ENCODE measurements around the gene ZNF804B.

Gene ZNF804B

DNA sequence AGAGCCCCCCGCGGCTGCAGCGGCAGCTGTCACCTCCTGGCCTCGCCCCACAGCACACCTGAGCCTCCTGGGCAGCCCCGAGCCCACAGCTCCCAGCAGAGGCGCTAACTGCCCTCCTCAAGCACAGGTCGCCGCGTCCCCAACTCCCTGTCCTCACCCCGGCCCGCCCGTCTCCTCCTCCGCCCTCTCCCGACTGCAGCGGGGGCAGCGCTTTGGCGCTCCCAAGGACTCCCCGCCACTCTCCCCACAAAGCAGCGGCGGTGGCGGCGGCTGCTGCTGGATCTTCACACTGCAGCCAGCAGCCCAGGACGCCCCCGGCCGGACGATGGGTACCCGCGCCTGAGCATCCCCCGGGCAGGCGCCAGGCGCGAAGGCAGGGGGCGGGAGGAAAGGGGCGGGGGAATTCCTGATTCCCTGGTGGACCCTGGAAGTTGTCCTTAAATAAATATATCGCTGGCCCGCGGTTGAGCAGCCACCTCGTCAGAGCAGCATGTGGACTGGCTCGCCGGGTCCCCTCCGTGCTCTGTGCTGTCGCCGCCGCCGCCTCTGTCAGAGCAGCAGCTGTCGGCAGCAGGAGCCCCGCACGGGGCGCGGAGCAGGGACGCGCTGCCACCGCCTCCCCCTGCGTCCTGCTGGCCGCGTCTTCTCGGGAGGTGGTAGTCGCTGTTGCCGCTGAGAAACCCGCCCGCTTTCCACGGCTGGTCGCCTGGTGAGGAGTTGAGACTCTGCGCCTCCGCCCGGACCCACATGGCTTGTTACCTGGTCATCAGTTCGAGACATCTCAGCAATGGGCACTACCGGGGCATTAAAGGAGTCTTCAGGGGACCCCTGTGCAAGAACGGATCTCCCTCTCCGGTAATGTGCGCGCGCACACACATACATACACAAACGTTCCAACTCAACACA, at the start of gene ZNF804B:
ZNF804B (plus strand) TSS at position 471 of the 906 bp plus-strand sequence; CDS start at position 748, 277 bp downstream.
- DNase-seq (ENCODE audit: low spot score) = peak; percentile 75

DNA sequence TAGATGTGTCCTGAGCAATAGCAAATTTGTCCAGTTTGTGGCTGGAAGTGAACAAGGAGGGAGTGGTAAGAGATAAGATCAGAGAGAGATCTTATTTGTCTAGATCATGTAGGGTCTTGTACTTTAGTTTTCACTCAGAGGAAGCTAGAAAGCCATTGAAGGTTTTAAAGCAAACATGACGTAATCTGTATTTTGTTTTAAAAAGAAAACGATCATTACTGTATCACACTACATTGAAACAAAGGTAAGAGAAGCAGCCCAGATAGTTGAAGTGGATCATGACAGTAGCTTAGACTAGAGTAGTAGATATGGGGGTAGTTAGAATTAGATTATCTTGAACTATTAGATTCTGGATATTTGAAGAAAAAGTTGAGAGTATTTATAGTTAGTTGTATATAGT, 23.6 kb upstream of the ZNF804B start:
- DNase-seq (ENCODE audit: low spot score) = no peak

GRCh38 chr7:88737632-88738031, 21.9 kb upstream of the ZNF804B start:
- no peak for DNase-seq (ENCODE audit: low spot score)

DNA sequence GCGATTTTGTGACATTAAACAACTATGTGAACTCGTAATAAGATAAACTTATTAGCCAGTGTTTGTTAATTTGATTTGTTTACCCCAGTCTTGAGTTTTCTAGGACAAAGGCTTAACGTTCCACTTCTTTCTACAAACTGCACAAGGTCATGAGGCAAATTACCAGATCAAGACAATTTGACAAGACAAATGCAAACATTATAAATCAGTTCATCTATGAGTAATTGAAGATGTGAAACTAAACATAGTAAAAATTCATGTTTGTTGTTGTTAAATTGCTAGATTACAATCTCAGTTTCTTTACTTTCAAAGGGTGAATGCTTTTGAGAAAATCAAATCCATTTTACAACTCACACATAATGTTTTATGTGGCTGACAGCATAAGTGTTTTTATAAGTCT, 13.4 kb upstream of the ZNF804B start:
- no peak for DNase-seq (ENCODE audit: low spot score)

- no peak for DNase-seq (ENCODE audit: low spot score)
Measured at GRCh38 chr7:88756802-88757201, 2.7 kb upstream of the ZNF804B start.

GRCh38 chr7:88757371-88757770, 2.1 kb upstream of the ZNF804B start:
- DNase-seq (ENCODE audit: low spot score) = no peak

DNA sequence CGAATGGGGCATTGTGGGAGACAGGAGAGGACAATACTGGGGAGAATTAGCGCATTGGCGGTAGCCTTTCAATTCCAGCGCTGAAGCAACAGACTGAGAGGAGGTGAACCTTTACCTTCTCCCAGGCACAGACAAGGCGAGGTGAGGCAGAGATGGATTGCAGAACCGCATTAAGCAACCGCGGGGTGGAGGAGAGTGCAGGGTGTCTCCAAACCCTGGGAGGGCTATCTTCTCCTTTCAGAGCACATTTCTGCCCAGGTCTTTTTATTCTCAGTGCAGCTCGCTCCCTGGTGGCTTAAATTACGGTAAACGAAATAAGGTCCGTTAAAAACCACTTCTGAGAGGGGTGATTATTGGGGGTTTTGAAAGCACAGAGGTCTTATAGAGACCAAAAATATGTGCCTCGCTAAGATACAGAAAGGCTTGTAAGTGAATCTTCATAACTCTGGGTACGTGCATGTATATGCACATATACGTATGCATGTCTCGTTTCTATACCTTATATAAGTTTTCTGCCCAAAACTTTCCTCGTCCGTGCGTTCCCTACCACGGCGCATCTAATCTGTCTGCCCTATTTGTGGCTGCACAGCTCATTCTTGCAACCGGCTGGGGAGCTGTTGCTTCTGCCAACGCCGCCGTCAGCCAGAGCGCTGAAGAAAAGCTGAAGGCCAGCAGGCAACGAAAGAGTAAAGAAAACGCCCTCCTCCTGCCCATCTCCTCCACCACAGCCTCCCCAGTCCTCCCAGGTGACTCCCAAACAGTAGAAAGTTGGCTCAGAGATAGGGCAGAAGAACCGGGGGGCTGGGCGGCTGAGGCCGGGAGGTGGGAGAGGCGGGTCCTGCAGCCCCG, 895 bp upstream of the ZNF804B start:
- DNase-seq (ENCODE audit: low spot score) = peak; percentile 70

GRCh38 chr7:88760136-88760515, 626 bp downstream of the ZNF804B start:
- DNase-seq (ENCODE audit: low spot score) = no peak

DNA sequence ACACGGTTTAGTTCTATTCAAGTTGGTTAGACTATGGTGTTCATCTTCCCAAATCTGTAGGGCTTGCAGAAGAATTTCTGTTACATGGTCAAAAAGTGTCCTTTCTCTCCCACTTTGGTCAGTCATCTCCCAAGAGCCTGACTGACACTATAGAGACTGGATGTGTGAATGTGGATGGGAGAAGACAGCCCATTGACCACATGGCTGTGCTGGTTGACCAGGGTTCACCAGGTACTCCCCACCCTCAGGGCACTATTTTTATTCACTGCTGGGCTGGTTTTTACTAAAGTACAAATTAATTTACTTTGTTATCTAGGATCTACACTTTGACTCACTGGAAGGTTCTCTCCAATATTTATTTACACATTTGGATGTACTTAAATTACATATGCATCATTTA, 2.3 kb downstream of the ZNF804B start:
- DNase-seq (ENCODE audit: low spot score) = no peak

- no peak for DNase-seq (ENCODE audit: low spot score)
Measured at GRCh38 chr7:88771417-88771816, 11.9 kb downstream of the ZNF804B start.

DNA sequence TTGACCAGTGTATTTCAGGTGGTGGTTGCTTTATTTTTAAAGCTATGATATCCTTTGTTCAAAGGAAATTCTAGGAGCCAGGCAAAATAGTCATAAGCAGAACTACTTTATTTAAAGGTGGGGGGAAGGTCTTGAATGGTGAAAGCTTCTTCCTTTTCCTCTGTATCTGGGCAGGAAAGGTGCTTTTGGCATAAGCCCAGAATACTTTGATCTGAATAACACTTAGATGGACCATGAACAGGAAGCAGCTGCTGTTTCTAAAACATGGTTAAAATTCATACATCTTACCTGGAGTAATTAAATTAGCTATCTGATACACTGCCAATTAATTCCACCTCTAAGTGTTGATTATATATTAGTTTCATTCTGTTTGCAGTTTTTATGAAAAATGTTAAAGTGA, 13.3 kb downstream of the ZNF804B start:
- no peak for DNase-seq (ENCODE audit: low spot score)

DNA sequence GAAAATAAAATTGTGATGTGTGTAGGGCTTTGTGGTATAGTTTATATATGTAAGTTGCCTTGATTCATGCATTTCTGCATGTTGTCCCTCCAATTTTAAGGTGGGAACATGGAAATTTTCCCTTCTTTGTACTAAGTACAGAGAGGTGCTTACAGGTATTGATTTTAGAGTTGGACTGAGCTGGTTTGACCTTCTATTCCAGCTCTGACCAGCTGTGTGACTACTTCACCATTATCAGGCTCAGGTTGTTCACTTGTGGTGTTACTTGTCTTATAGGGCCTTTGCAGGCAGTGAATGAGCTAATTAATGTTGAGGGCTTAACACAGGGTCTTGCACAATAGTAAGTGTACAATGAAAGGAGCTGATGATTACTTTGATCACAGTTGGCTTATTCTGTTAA, 16.3 kb downstream of the ZNF804B start:
- no peak for DNase-seq (ENCODE audit: low spot score)

DNA sequence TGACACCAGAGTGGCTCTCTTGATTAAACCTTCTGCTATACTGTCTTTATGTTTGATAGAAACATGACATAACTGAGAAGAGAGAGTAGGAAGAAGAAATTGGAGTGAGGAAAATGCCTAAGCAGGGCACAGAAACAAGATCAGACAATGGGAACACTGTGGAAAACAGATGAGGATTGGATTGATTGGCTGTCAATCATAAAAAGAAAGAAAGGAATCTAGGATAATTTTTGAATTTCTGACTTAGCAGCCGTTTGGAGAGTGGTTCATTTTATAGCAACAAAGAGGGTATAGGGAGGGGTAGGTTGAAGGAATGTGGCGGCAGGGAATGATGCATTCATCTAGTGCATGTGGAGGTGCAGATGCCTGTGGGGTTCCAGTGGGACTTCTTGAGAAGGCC, 28.3 kb downstream of the ZNF804B start:
- DNase-seq (ENCODE audit: low spot score) = no peak

- DNase-seq (ENCODE audit: low spot score) = peak; percentile 17
Measured at GRCh38 chr7:88789480-88790064, 30.1 kb downstream of the ZNF804B start.

DNA sequence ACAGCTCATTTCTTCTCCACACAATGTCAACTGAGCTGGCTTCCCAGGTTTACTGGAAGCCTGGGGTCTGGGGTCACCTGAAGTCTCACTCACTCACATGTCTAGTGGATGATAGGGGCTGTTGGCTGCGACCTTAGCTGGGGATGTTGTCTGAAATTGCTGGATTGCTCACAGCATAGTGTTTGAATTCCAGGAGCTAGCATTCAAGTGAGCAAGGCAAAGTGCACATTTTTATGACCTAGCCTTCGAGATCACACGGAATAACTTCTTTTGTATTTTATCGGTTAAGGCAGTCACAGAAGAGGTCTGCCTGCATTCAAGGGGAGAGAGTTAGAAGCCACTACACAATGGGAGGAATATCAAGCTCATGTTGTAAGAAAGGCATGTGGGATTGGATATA, 32.4 kb downstream of the ZNF804B start:
- no peak for DNase-seq (ENCODE audit: low spot score)

DNA sequence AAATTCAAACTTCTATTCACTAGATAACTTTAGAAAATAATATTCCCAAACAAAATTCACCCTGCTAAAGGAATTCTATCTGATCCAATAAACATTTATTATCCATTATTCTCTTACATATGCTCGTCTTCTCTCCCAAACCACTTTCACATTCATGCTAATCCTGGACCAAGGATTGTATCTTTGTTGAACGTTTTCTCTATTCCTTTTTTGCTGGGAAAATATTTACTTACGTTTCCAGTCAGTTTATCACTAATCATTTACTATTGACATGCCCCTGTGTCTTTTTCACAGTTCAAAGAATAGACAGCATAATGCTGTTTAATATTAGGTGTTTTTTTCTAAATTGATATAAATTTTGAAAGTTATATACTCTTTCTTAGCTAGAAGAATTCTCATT, 32.9 kb downstream of the ZNF804B start:
- no peak for DNase-seq (ENCODE audit: low spot score)

GRCh38 chr7:88795553-88795952, 36.1 kb downstream of the ZNF804B start, which contains the start of gene TEX47:
TSS of gene TEX47 (minus strand) at chr7:88795737. CDS start at chr7:88794942, 795 bp downstream.
- no peak for DNase-seq (ENCODE audit: low spot score)

DNA sequence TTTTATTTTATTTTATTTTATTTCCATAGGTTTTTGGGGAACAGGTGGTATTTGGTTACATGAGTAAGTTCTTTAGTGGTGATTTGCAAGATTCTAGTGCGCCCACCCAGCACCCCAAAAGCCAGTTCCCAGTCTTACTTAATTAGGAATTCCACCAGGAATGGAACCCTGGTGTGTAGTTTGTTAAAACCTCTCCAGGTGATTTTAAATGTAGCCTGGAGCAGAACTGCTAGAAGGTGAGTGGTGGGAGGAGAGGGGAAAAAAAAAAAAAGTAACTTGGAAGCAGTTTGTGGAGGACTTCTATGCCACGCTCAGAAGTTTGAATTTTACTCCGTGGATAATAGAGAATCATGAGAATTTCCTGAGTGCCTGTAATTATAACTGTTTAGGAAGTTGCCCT, 41.5 kb downstream of the ZNF804B start:
- DNase-seq (ENCODE audit: low spot score) = no peak

DNA sequence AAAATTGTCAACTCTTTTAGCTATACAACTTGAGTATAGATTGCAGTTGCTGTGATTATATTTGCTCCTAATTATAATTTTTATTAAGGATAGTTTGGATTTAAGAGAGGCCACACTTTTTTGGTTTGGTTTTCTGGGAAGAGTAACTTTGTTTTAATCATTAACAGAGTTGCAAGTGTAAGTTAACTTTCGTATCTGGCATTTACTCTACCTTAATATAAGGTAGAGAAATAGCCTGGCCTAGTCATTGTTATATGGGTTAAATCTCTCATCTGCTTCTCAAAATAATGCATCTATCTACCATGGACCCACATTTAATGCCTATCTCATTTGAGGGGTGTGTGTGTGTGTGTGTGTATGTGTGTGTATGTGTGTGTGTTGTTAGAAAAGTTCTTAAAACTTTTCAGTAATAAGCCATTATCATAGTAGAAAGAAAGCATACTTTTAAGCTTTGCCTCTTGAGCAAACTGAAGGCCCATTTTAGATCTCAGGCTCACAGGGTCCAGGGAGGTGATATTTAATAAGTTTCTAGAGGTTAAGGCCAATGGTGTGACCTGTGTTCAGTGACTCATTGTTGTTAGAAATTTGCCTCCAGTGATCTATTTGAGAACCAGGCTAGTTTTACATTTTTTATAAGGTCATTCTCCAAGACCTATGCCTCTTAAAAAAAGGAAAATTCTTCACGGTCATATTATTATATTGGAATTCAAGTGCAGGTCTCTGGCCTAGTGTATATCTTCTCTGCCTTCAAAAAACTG, 47.0 kb downstream of the ZNF804B start:
- DNase-seq (ENCODE audit: low spot score) = no peak

DNA sequence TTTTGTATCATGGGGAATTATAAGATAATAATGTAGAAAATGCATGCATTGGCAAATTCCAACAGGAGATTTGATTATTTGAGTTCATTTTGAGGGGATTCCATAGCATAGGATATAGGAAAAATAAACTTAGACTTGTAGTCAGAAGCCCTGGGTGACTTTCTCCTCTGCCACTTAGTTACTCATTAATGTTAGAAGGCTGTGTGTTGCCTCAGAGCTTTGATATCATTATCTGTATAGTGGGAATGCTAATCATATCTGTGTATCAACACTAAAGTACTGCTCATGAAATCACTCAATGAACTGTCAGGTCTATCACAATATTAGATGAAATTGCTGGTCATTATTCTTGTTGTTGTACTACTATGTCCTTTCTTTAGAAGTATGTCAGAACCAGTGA, 59.1 kb downstream of the ZNF804B start:
- DNase-seq (ENCODE audit: low spot score) = no peak

- no peak for DNase-seq (ENCODE audit: low spot score)
Measured at GRCh38 chr7:88826222-88826621, 66.7 kb downstream of the ZNF804B start.
